ENCODE data around the gene CUEDC1.

GRCh38 chr17:57900991-57901743, 54.0 kb downstream of the CUEDC1 start:
- TF ChIP-seq POLR2A (IDR thresholded peaks at IDR 0.05; ENCODE audit: low read depth, low read length) (no peak), POLR2AphosphoS5 (IDR thresholded peaks at IDR 0.05; ENCODE audit: low read depth, low read length) (no peak)
